Cardiac muscle cell (in vitro differentiated cells and primary cell): ENCODE data around the gene LSM7. TPM values are rescaled to one million over a fixed set of nuclear protein-coding genes. Genes with fewer than 3 reads are reported as not detected.

Experiments
- DNase-seq, 2 donors: peaks; one replicate each; pipeline versions ENCODE4 v3.0.0 to v3.0.0-alpha.2; 2010 to 2017; ENCODE audit warnings: low read depth in 1 of 2, low spot score in 1 of 2
- H3K27ac ChIP-seq: fragments of 200-600 bp; sonication (generic); 2 replicates; pipeline ENCODE4 v1.5.1; 2016
- H3K27me3 ChIP-seq: fragments of 200-600 bp; sonication (generic); 2 replicates; pipeline ENCODE4 v1.6.0; 2016; ENCODE audit warnings: control low read depth
- H3K36me3 ChIP-seq: fragments of 200-600 bp; sonication (generic); 2 replicates; pipeline ENCODE4 v1.5.1; 2016; ENCODE audit warnings: control low read depth
- H3K4me1 ChIP-seq: fragments of 200-600 bp; sonication (generic); 2 replicates; pipeline ENCODE4 v1.8.1; 2017; ENCODE audit warnings: low read depth, mild to moderate bottlenecking, mixed run types
- H3K4me3 ChIP-seq: fragments of 200-600 bp; sonication (generic); 2 replicates; pipeline ENCODE4 v1.5.1; 2016; ENCODE audit warnings: mild to moderate bottlenecking
- H3K9me3 ChIP-seq: fragments of 200-600 bp; sonication (generic); 2 replicates; pipeline ENCODE4 v1.5.1; 2017; ENCODE audit warnings: low read depth, mild to moderate bottlenecking, control low read depth
- CTCF ChIP-seq: IDR thresholded peaks from 2 replicates; pipeline ENCODE4 v1.5.1; 2012; ENCODE audit warnings: low read depth, mild to moderate bottlenecking, low read length
- polyA plus RNA-seq: library from polyadenylated mRNA; unstranded; fragments of >200 nt; fragmentation: Nextera tagmentation; extraction: Ambion mirVana; gene quantifications from 2 replicates; pipeline ENCODE4 v1.2.1, GENCODE V29; 2016
- total RNA-seq: library from RNA; depleted of rRNA; stranded (reverse); fragments of >200 nt; gene quantifications from 2 replicates; pipeline ENCODE4 v1.2.3, GENCODE V29; 2016

The LSM7 gene
- total and polyA plus RNA-seq, 2 experiments from 2014 or later = 157 to 231 TPM

DNA sequence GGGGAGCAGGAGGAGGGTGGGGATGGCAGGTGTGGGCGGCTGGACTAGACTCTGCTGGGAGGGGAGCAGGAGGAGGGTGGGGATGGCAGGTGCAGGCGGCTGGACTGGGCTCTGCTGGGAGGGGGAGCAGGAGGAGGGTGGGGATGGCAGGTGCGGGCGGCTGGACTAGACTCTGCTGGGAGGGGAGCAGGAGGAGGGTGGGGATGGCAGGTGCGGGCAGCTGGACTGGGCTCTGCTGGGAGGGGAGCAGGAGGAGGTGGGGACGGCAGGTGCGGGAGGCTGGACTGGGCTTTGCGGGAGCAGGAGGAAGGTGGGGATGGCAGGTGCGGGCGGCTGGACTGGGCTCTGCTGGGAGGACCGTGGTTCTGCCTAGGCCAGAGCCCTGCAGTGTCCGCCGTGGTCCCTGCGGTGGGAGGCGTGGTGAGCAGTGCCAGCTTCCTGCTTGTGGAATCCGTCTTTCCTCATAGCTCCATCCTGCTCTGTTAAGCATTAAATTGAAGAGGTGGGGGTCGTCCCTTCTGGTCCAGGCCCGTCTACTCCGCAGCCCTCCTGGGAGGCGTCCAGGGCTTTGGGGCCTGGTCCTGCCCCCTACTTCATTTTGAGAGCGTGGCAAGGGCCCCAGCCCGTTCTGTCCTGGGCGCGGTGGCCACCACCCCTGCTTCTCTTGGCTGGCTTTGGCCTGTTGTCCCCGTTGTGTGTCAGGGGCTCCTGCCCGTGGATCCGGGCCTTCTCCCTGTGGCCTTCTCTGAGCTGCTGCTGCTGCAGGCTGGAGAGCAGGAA, 4.8 kb upstream of the LSM7 start:
- Histone ChIP-seq H3K9me3 (no peaks in the 10 kb centered on the region), H3K36me3 (no peaks in the 10 kb centered on the region), H3K4me3 (no peak overlapping the region), H3K27ac (peak overlapping the region; percentile 13), H3K4me1 (peaks cover 8% of the 10 kb centered on the region), H3K27me3 (no peaks in the 10 kb centered on the region)
- DNase-seq = no peak
- TF ChIP-seq CTCF = no peak

GRCh38 chr19:2332341-2333026, 4.1 kb upstream of the LSM7 start:
- H3K4me3 ChIP-seq = no peak overlapping the region
- H3K9me3 ChIP-seq = no peaks in the 10 kb centered on the region
- TF ChIP-seq CTCF = no peak
- H3K27me3 ChIP-seq = no peaks in the 10 kb centered on the region
- H3K36me3 ChIP-seq = no peaks in the 10 kb centered on the region
- no peak overlapping the region for H3K27ac ChIP-seq
- no peak for DNase-seq
- peaks cover 11% of the 10 kb centered on the region for H3K4me1 ChIP-seq

DNA sequence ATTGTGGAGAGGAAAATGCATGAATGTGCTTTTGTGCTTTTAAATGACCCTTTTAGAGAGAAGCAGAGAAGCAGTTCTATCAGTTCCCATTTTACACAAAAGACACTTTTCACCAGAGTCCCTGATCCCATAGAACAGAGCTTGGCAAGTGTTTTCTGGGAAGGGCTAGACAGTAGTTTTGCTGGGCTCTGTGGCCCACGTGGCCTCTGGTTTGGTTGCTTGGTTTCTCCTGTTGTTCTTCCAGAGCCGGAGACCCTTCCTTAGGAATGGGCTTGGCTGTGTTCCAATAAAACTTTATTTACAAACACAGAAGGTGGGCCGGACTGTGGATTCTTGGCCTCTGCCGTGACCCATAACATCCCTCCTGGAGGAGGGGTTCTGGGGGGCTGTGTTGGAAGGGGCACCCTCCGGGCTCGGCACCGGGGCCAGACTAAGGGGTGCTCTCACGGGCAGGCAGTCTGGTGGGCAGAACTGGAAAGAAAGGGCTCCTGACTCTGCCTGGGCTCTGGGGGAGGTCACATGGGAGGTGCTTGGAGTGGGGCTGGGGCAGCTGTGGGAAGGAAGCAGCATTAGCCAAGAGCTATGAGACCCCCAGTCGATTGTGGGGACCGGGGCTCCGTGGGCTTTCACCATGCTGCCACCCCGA, 3.3 kb upstream of the LSM7 start:
- H3K4me3 ChIP-seq = no peak overlapping the region
- no peak overlapping the region for H3K27ac ChIP-seq
- no peak for TF ChIP-seq CTCF
- no peak for DNase-seq
- H3K27me3 ChIP-seq = no peaks in the 10 kb centered on the region
- no peaks in the 10 kb centered on the region for H3K36me3 ChIP-seq
- peaks cover 12% of the 10 kb centered on the region for H3K4me1 ChIP-seq
- no peaks in the 10 kb centered on the region for H3K9me3 ChIP-seq

DNA sequence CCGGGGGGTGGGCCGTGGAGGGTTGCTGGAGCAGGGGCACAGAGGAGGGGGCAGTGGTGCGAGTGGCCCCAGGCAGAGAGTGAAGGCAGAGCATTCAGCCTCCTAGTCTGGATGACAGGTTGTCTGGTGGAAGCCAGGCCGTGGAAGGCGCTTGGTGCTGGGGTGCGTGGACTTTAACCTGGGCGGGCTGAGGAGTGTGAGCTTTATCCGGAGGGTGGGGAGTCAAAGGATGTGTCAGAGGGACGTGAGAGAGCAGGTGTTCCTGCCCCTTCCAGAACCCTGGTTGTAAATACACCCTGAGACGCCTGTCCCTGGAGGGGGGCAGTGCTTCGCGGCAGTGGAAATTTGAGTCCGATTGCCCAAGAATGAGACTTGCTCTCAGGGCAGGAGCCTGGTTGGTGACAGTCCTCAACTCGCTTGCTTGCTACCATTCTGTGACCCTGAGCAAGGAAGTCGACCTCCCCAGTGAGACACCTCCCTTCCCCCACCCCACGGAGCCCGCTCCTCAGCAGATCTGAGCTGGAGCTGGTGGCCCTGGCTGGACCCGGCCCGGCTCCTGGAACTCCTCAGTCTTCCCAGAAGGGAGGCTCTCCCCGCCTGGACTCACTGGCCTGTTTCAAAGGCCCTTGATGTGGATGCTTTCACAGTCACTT, 2.4 kb upstream of the LSM7 start:
- Histone ChIP-seq H3K36me3 (peaks cover 2% of the 10 kb centered on the region), H3K27ac (no peak overlapping the region), H3K9me3 (no peaks in the 10 kb centered on the region), H3K27me3 (no peaks in the 10 kb centered on the region), H3K4me3 (no peak overlapping the region), H3K4me1 (peaks cover 12% of the 10 kb centered on the region)
- no peak for TF ChIP-seq CTCF
- no peak for DNase-seq

DNA sequence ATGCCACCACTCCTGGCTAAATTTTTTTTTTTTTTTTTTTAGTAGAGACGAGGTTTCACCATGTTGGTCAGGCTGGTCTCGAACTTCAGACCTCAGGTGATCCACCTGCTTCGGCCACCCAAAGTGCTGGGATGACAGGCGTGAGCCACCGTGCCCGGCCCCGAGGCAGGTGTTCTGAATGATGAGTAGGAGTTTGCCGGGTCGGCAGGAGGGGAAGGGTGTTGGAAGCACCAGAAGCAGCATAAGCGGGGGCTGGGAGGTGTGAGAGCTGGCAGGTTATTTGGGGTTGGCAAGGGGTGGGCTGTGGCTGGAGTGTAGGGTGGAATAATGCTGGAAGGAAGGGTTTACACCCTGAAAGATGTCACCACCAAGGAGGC, 1.9 kb upstream of the LSM7 start:
- peaks cover 2% of the 10 kb centered on the region for H3K36me3 ChIP-seq
- no peak for DNase-seq
- H3K27me3 ChIP-seq = no peaks in the 10 kb centered on the region
- H3K4me1 ChIP-seq = peaks cover 12% of the 10 kb centered on the region
- TF ChIP-seq CTCF = no peak
- no peak overlapping the region for H3K4me3 ChIP-seq
- no peak overlapping the region for H3K27ac ChIP-seq
- H3K9me3 ChIP-seq = no peaks in the 10 kb centered on the region
